CMK (cell line): Measurements from ENCODE around the gene CER1.
A peak's percentile ranks its signal among the peaks of the same experiment; 100 is the strongest.
"Not testable (repeated sequence)": the region's sequence is repeated elsewhere in the genome, so short reads cannot be mapped to it uniquely, and the experiment has no call there.

ENCODE experiments used
- DNase-seq: peaks from one replicate; pipeline ENCODE4 v3.0.0-alpha.2; 2010; ENCODE audit warnings: low read depth

The CER1 gene

DNA sequence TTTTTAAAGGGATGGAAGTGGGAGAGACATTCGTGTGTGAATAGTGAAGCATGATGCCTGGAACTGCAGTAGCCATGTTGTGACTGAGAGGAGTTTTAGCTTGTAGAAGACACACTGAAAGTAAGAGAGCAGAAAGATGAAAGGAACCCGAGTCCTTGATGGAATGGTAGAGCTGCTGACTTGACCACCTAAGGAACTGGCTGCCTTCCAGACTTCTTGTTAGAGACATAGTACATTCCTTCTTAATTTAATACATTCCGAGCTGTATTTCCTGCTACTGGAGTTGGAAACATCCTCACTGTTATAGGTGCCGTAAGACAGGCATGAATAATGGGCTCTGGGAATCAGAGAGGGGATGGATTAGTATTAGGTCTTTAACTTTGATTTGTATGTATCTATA, 7.4 kb downstream of the CER1 start:
- DNase-seq = no peak

DNA sequence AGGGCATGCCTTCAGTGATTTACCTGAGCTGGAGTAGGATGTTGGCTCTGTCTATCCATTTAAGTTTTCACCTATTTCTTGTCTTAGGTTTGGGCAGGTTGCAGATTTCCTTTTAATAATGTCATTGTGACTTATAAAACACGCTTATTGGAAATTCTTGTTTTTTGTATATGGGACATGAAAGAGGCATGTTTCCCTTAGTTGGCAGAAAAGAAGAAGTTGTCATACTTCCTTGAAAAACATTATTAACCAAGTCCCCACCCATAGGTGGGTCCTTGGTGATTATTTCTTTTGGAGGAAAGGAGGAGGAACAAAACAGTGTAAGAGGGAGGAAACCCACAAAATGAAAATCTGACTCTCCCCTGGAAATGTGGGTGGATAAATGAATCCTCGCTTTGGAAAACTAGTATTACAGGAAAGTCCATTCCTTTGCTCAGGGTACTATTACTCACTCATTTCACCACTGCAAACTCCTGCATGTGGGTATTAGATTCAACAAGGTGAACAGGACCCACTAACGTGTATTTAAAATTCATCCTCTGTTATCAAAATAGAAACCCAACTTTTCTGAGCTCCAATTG, 9.3 kb downstream of the CER1 start:
- DNase-seq = no peak

DNA sequence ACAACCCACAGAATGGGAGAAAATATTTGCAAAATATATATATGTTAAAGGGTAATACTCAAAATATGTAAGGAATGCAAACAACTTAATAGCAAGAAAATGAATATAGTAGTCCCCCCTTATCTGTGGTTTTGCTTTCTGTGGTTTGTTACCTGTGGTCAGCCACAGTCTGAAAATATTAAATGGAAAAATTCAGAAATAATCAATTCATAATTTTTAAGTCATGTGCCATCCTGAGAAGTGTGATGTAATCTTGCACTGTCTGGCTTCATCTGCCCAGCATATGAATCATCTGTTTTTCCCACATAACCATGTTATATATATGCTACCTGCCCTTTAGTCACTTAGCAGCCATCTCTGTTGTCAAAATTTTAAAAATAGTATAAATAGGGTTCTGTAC, 11.7 kb downstream of the CER1 start:
- DNase-seq = no peak

DNA sequence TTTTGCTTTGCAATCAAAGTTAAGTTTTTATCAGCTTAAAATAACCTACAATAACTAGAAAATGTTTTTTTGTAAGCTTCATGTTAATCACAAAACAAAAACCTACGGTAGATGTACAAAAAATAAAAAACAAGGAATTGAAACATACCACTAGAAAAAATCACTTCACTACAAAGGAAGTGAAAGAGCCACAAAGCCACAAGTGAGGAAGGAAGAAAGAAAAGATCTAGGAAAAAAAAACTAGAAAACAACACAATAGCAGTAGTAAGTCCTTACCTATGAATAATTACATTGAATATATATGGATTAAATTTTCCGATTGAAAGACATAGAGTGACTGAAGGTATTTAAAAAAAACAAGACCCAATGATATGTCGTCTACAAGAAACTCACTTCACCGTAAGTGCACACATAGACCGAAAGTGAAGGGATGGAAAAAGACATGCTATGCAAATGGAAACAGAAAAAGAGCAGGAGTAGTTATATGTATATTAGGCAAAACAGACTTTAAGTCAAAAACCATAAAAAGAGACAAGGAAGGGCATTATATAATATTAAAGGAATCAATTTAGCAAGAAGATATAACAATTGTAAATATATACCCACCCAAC, 15.9 kb downstream of the CER1 start:
- no peak for DNase-seq

DNA sequence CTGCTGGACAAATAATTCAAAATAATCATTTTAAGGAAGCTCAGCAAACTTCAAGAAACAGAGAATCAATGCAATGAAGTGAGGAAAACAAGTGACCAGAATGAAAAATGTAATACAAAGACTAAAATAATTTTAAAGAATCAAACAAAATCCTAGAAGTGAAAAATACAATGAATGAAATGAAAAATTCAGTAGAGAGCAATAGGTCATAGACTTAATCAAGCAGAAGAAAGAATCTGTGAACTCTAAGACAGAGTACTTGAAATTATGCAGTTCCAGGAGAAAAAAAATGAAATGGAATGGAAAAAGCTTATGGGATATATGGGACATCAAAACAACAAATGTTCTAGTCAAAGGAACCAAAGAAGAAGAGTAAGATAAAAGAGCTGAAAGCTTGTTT, 17.5 kb downstream of the CER1 start:
- no peak for DNase-seq

DNA sequence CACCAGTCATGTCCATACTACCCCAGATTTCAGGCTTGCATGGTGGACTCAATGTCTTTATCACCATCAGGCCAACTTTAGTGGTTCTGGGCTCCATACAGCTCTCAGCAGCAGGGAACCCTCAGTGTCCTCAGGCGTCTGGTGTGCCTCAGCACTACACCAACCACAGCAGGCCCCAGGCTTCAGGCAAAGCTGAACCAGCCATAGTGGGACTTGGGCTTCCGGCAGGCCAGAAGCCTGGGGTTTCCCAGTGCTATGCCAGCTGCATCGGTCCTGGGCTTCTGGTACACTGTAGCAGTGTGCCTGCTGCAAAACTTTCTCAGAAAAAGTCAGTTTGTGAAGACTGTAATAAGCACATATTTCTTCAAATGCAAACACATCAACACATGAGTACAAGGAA, 18.3 kb downstream of the CER1 start:
- DNase-seq = no peak

DNA sequence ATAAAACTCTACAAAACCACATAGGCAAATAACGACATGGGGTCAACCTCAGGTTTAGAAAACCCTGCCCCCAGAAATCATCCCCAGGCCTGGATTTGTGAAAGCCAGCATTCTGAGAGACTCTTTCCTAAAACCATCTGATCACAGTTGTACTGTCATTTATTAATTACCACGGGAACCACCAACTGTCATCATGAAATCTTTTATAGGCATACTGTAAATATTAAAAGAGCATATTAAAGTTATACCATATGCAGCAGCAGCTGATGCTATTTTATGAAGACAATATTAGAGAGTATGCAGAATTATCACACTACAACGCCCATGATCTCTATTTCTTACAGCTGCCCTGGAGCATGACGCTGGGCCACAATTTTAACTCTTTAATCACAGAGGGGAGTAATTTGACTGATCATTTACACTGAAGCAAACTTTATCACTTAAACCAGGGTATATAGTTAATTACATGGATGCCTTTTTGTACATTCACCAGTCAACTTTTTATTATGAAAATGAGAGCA, 20.3 kb downstream of the CER1 start:
- DNase-seq = no peak

DNA sequence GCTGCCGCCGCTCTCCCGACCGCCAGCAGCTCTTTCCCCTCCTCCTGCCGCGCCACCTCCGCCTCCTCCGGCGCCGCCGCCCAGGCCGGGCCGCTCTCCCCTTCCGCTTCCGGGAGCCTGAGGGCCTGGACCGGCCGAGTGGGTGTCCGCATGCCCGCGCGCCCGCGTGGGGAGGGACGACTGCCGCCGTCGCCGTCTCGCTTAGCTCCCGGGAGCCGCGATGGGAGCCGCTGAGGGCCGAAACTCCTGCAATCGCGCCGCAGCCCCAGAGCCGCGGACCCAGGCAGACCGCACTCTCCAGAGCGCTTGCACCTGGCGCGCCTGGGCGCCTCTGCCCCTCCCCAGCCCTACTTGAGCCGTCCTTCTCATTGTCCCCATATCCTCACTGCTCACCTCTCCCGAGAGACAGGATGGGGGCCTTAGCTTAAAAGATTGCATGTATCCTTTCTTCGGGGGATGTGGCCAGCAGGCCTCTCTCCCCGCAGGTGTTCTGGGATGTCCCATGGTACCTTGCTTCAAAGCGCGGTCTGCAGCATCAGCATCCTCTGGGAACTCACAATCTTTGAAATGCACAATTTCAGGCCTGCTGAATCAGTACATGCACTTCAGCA, 29.2 kb downstream of the CER1 start, which contains the start of gene ZDHHC21:
ZDHHC21 (minus strand) TSS at position 182 of the 611 bp plus-strand sequence. CDS start 19,092 bp downstream, outside the sequence.
- DNase-seq = peak; percentile 9

DNA sequence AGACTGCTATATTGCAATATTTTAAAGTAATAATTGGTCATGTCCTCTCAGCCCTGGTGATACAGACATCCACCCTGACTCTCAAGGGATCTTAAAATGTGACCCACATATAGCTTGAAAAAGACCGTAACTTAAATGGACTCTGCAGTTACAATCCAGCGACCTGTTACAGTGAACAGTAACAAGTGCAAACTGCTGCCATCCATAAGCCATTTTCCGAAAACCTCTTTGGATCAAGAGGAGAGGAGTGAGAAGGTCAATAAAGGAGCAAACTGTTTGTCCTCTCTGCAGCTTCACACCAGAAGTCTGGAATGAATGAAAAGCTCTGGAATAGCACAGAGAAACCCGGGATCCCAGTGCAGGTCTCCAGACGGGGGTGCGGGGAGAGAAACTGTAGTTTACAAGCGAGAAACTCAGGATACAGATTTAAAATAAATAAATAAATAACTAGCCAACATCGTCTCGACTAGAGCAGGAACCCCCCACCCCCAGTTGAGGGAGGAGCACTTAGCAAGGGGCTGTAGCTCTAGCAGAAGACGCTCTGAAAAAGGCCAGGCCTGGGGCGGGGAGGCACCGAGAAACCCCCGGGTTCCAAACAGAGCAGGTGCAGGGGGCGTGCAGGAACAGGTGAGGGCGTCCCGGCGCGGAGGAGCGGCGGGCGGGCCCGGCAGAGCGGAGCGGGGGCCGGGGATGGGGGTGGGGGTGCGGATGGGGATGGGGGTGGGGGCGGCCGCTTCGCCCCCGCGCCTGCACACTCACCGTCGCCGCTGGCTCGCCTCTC, 29.9 kb downstream of the CER1 start:
- no peak for DNase-seq

DNA sequence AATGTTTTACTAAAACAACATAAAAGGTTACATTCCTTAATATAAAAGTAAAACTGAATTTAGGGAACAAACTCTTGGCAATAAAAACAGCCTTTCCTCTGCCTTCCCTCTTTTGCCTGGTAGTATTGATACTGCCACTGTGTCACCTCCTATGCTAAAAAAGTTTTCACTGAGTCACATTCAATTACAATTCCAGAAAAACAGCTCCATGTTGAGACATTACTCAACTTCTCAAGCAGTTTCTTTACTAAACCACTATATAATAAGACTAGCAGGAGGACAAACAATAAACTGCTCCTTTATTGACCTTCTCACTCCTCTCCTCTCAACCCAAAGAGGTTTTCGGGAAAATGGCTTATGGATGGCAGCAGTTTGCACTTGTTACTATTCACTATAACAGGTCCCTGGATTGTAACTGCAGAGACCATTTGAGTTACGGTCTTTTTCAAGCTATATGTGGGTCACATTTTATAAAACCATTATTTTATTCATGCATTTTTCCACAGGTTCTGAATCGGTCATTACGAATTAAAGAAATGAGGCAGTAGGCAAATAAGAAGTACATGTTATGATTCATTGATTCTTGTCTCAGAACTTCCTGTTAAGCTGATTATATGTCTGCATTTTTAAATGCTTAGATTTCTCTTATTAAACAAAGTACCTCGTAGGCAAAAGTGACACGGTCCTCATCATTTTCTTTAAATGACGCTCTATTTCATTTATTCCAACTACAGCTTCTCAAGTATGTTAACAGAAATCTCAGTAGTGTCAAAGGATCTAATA, 31.4 kb downstream of the CER1 start:
- DNase-seq = no peak

DNA sequence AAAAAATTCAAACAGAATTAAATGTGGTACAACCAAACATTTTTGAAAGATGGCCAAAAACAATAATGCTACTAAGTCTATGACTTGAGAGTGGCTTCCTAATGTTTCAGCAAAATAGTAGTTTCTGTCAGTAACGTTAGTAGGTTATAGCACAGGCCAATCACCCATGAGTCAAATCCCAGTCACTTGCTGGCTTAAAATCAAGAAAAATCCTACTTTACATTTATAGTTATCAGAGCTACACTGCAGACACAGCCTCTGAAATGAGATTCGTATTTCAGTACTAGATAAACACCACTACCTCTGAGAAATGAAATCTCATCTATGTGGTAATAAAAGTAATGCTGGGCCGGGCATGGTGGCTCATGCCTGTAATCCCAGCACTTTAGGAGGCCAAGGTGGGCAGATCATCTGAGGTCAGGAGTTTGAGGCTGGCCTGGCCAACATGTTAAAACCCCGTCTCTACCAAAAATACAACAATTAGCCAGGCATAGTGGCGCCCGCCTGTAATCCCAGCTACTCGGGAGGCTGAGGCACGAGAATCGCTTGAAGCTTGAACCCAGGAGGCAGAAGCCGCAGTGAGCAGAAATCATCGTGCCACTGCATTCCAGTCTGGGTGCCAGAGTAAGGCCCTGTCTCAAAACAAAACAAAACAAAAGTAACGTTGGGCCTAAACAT, 35.4 kb downstream of the CER1 start:
- no peak for DNase-seq

DNA sequence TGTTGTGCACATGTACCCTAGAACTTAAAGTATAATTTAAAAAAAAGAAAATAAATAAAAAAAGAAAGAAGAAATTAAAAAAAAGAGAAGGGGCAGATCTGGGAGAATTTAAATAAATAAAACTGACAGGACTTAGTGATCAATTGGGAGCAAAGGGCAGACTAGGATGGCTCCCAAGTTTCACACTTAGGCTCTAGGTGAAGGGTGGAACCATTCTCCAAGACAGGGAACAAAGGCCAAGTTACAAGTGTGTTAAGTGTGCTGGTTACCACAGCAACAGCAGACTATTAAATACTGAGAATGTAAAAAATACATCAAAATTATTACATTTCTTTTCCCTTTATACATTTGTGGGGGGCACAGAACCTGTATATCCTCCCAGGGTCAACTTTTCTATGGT, 36.4 kb downstream of the CER1 start:
- DNase-seq = no peak

DNA sequence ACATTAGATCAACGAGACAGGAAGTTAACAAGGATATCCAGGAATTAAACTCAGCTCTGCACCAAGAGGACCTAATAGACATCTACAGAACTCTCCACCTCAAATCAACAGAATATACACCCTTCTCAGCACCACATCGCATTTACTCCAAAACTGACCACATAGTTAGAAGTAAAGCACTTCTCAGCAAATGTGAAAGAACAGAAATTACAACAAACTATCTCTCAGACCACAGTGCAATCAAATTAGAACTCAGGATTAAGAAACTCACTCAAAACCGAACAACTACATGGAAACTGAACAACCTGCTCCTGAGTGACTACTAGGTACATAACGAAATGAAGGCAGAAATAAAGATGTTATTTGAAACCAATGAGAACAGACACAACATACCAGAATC, 39.9 kb downstream of the CER1 start:
- DNase-seq = not testable (repeated sequence)

DNA sequence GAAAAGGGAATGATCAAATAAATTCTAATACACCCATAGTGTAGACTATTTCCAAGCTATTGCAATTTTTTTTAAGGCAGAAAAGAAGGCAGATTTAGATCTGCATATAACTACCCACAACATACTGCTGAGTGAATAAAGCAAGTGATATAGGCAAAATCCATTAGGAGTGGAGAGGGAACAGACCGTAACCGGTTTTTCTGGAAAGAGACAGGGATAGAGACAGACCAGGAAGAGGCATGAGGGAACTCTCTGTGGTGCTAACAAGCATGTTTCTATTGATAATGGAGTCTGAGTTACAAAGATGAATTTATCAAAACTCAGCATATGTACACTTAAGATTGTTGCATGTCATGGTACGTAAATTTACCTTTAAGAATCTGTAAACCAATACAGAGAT, 43.8 kb downstream of the CER1 start:
- no peak for DNase-seq

DNA sequence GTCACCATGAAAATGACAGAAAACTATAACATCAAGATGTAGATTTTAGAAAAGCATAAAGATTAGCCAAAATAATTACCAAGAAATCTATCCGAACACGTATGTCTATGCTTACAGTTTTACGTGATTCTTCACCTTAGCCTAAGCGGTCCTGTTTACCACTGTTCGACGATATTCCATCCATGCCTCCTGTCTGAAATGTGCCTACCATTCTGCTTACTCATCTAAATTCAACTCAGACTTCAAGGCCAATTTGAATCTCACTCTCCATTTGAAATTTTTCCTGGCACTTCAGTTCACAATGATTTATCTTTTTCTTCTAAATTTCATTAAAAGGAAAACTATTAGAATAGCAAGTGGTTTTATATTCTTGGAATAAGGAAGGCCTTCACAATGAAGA, 44.7 kb downstream of the CER1 start:
- no peak for DNase-seq

DNA sequence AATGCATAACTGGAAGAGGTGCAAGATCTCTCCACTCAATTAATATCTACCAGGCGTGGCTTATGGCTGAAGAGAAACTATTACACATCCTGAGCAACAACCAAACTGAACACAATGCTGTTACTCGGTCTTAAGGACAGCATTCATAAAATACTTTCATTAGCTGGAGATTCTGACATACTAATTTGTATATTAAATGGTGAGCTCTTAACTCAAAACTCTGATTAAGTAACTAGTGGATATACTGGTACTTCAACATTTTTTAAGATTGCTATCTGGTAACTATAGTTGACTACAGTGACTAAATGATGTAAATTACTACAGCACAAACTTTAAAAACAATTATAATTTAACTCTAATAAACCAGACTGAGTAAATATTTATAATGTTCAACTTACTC, 45.1 kb downstream of the CER1 start:
- no peak for DNase-seq

DNA sequence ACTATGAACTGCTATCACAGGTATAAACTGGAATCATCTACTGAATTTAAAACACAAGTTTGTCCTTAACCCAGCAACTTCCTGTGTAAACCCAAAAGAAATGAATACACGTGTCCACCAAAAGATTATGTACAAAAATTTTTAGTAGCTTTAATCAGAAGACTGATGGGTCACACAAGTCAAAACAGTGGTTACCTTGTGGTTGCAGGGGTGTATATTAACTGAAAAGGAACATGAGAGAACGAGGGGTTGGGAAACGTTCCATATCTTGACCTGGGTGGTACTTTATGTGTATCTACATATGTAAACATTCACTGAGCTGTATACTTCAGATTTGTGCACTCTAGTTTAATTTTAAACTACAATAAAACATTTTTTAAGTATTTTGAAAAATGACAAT, 47.9 kb downstream of the CER1 start:
- DNase-seq = no peak

DNA sequence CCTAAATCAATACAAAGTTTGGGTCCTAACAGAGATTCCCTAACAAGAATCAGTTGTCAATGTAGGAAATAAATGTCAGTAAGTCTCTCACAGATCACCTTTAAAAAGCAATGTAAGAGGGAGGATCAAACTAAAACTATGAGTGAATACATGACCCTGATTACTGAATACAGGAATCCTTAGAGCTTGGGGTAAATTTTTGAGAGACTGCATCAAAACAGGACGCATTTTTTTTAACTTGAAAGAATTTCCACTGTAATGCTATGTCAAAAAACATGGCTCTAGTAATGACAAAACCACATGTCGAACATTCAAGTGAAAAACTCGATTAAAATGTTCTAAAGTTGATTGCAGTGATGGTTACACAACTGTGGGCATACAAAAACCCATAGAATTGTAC, 51.2 kb downstream of the CER1 start:
- no peak for DNase-seq

DNA sequence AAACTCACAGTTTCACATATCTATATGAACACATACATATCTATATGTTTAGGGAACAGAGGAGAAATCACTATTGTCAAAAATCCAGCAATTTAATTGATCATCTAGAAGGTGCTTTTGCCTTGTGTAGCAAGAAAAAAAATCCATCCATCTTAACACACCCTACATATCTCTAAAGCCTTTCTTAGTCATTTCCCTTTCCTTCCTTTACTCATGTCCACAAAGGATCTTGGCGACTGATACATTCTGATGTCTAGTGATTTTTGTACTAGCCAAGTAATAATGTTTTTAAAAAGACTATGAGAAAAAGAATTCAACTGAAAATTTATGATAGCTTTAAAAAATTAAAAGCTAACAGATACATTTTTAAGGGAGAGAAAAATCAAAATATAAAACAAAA, 51.8 kb downstream of the CER1 start:
- DNase-seq = no peak
